Type B pancreatic cell (in vitro differentiated cells): ENCODE measurements around the gene USP34. TPM values are rescaled to one million over a fixed set of nuclear protein-coding genes. Genes with fewer than 3 reads are reported as not detected.

ENCODE experiments used
- DNase-seq: peaks from one replicate; pipeline ENCODE4 v3.0.0; 2021; ENCODE audit warnings: mixed read lengths; ENCODE audit not compliant: unreplicated experiment; ENCODE audit errors: extremely low spot score
- H3K27ac Mint-ChIP-seq: 2 replicates; pipeline ENCODE4 v1.8.0; 2021; ENCODE audit warnings: mild to moderate bottlenecking, mixed read lengths
- H3K27me3 Mint-ChIP-seq: 2 replicates; pipeline ENCODE4 v1.8.0; 2021; ENCODE audit warnings: mixed read lengths
- H3K36me3 Mint-ChIP-seq: 2 replicates; pipeline ENCODE4 v1.8.0; 2021; ENCODE audit warnings: mixed read lengths
- H3K4me1 Mint-ChIP-seq: one replicate; pipeline ENCODE4 v1.8.0; 2021; ENCODE audit warnings: mixed read lengths; ENCODE audit not compliant: unreplicated experiment
- H3K4me3 Mint-ChIP-seq: 2 replicates; pipeline ENCODE4 v1.8.0; 2021; ENCODE audit warnings: mild to moderate bottlenecking, mixed read lengths
- H3K9me3 Mint-ChIP-seq: 2 replicates; pipeline ENCODE4 v1.8.0; 2021; ENCODE audit warnings: mixed read lengths
- CTCF ChIP-seq: fragments of 200-600 bp; sonication (generic); conservative IDR thresholded peaks from 2 replicates; pipeline ENCODE4 v1.5.0; 2021; ENCODE audit warnings: antibody characterized with exemption, mild to moderate bottlenecking
- total RNA-seq: library from RNA; stranded (reverse); gene quantifications from 2 replicates; pipeline ENCODE4 v1.2.1, GENCODE V29; 2021; ENCODE audit warnings: low replicate concordance

Gene USP34
- total RNA-seq, 1 donor from 2014 or later: 94.7 TPM

DNA sequence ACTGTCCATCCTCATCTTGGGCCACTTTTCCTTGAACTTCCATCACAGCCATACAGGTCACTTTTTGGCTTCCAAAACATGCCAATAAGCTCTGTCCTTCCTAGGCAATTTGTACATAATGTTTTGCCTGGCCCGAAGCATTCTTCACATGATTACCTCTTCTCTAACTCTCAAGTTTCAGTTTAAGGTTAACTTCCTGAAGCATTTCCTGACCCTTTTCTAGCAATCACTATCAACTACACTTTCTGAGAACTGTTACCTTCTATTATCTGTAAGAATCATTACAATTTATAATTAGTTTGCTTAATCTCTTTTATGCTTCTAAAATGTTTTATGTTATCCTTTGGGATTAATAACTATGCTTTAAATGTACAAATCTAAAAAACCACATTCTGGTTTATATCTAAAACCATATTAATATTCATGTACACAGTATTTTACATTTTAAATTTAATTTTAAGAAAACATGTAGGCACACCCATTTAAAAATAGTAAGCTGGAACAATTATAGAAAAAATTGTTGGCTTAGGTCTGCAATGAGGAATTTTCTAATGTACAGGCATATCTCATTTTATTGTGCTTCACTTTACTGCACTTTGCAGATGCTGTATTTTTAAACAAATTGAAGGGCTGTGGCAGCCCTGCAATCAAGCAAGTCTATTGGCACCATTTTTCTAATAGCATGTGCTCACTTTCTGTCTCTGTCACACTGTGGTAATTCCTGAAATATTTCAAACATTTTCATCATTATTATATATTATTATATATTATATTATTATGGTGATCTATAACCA, 232.5 kb downstream of the USP34 start:
- peaks cover 30% of the 10 kb centered on the region for H3K36me3 Mint-ChIP-seq

DNA sequence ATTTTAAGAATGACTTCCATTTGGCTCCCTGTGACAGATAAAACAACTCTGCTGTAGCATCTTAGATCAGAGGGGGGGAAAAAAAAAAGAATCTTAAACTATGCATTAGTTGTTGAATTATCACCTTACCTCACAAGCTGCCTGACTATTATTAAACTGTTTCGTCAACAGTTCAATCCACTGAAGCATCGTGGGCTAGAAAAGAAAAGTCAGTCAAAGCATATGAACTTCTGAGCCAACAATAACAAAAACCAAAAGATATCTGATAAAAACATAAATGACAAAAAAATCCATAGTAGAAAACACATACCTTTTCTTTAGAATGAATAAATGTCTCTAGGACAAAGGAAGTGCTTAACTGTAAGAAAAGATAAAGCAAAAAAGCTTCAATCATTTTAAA, 235.2 kb downstream of the USP34 start:
- no peak for DNase-seq
- H3K9me3 Mint-ChIP-seq: no peaks in the 10 kb centered on the region
- no peak overlapping the region for H3K27ac Mint-ChIP-seq
- no peak for TF ChIP-seq CTCF
- no peak overlapping the region for H3K4me3 Mint-ChIP-seq
- no peaks in the 10 kb centered on the region for H3K27me3 Mint-ChIP-seq
- H3K4me1 Mint-ChIP-seq: no peaks in the 10 kb centered on the region
- peaks cover 33% of the 10 kb centered on the region for H3K36me3 Mint-ChIP-seq

More for the DNA sequence above, 232.5 kb downstream of the USP34 start:
- H3K4me1 Mint-ChIP-seq: no peaks in the 10 kb centered on the region
- DNase-seq: no peak
- TF ChIP-seq CTCF: no peak
- H3K27me3 Mint-ChIP-seq: no peaks in the 10 kb centered on the region
- no peak overlapping the region for H3K4me3 Mint-ChIP-seq
- H3K27ac Mint-ChIP-seq: no peak overlapping the region
- no peaks in the 10 kb centered on the region for H3K9me3 Mint-ChIP-seq

DNA sequence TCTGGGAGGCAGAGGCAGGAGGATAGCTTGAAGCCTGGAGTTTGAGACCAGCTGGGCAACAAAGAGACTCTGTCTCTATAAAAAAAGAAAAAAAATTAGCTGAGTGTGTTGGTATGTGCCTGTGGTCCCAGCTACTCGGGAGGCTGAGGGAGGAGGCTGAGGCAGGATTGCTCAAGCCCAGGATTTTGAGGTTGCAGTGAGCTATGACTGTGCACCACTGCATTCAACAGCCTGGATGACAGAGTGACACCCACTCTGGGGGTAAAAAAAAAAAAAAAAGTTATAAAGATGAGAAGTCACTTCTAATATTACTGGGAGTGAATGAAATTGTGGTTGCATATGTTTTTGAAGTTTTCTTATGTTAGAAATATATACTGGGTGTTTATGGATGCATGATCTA, 237.3 kb downstream of the USP34 start:
- no peak overlapping the region for H3K4me3 Mint-ChIP-seq
- no peaks in the 10 kb centered on the region for H3K27me3 Mint-ChIP-seq
- no peak for TF ChIP-seq CTCF
- H3K27ac Mint-ChIP-seq: no peak overlapping the region
- H3K9me3 Mint-ChIP-seq: no peaks in the 10 kb centered on the region
- H3K4me1 Mint-ChIP-seq: no peaks in the 10 kb centered on the region
- peaks cover 38% of the 10 kb centered on the region for H3K36me3 Mint-ChIP-seq
- DNase-seq: no peak

GRCh38 chr2:61229936-61230335, 241.0 kb downstream of the USP34 start:
- H3K36me3 Mint-ChIP-seq: peaks cover 48% of the 10 kb centered on the region

GRCh38 chr2:61222567-61222966, 248.3 kb downstream of the USP34 start:
- no peaks in the 10 kb centered on the region for H3K4me1 Mint-ChIP-seq
- H3K36me3 Mint-ChIP-seq: peaks cover 40% of the 10 kb centered on the region
- H3K4me3 Mint-ChIP-seq: no peak overlapping the region
- H3K9me3 Mint-ChIP-seq: no peaks in the 10 kb centered on the region
- H3K27me3 Mint-ChIP-seq: no peaks in the 10 kb centered on the region
- TF ChIP-seq CTCF: no peak
- DNase-seq: no peak
- no peak overlapping the region for H3K27ac Mint-ChIP-seq

More at GRCh38 chr2:61229936-61230335, 241.0 kb downstream of the USP34 start:
- Mint-ChIP-seq H3K4me3 (no peak overlapping the region), H3K4me1 (no peaks in the 10 kb centered on the region), H3K9me3 (no peaks in the 10 kb centered on the region), H3K27ac (no peak overlapping the region), H3K27me3 (no peaks in the 10 kb centered on the region)
- TF ChIP-seq CTCF: no peak
- DNase-seq: no peak
